Mucosa of stomach (tissue), 1 donor: ENCODE measurements around the gene MTX1.

Experiments used
- H3K27me3 ChIP-seq: one replicate; pipeline ENCODE4 v1.7.0; 2013; ENCODE audit warnings: mild to moderate bottlenecking, low read length; ENCODE audit not compliant: control insufficient read depth, insufficient read depth
- H3K36me3 ChIP-seq: one replicate; pipeline ENCODE4 v1.7.0; 2013; ENCODE audit warnings: low read length; ENCODE audit not compliant: control insufficient read depth, insufficient read depth
- H3K4me1 ChIP-seq: one replicate; pipeline ENCODE4 v1.7.0; 2013; ENCODE audit warnings: mild to moderate bottlenecking, low read length; ENCODE audit not compliant: control insufficient read depth, insufficient read depth
- H3K4me3 ChIP-seq: one replicate; pipeline ENCODE4 v1.7.0; 2013; ENCODE audit warnings: low read length
- H3K9ac ChIP-seq: one replicate; pipeline ENCODE4 v1.7.0; 2013; ENCODE audit warnings: mild to moderate bottlenecking, low read length, moderate library complexity
- H3K9me3 ChIP-seq: one replicate; pipeline ENCODE4 v1.7.0; 2013; ENCODE audit warnings: mild to moderate bottlenecking, low read length, moderate library complexity; ENCODE audit not compliant: control insufficient read depth
- donor health status: Pancreatic carcinoma.

MTX1 gene

DNA sequence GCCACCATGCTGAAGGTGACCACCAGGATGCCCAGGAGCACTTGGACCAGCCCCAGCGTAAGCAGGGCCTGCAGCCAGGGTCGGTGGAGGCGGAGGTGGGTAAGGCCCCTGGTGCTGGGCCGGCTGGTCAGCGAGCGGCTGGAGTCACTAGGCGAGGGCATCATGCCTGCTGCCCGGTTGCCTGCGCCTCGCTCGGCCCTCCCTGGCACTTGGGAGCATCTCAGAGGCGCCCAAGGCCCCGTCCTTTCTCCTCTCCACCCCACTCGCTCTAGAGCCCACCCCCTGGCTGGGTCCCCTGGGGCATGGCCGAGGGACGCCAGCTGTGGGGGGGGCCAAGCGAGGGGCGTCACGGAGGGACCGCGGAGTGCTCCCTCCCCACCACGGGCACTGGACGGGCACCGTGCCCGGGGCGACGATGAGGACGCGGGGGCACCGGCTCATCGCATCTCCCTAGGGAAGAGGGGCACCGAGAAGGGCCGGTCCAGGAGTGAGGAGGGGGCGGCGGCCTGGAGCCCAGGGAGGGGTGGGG is 46.3 kb downstream of the MTX1 start:
- H3K4me3 ChIP-seq = peak overlapping the region; percentile 75
- no peaks in the 10 kb centered on the region for H3K9me3 ChIP-seq
- H3K27me3 ChIP-seq = no peaks in the 10 kb centered on the region
- peaks cover 5% of the 10 kb centered on the region for H3K36me3 ChIP-seq
- peak overlapping the region; percentile 88 for H3K9ac ChIP-seq
- H3K4me1 ChIP-seq = peaks cover 29% of the 10 kb centered on the region

DNA sequence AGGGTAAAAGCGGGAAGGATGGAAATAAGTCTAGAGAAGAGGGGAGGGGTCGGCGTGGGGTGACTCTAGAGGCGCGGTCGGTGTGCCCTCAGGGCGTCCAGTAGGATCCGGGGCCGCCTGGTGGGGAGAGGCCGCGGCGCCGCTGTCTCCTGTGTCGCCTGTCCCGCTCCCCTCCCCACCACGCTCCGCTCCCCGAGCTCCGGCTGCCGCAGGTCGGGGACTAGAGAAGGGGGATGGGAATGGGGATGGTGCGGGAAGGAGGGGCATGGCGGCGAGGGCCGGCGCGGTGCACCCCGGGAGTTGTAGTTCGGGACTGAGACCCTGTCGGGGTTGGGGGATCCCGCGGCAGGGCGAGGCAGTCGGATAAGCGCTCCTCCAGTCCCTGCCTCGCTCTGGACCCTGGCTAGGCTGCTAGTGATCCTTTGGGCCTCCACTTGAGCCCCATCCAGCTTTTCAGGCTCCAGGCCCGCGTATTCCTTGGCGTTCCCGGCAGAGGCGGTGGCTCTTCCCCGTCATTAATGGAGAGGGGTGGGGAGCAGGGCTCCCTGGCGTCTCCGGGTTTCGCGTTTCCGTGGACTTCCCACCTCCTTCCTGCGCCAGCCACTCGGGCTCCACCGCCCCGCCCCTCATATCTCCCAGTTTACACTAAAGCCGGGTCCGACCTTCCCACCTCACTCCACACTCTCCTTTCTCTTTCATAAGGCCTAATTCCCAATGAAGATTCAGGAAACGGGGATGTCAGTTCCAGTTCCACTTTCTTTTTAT is 46.9 kb downstream of the MTX1 start, which contains the start of gene ENTREP3:
ENTREP3 (minus strand) TSS at position 241 of the 765 bp plus-strand sequence. CDS start 606 bp downstream, outside the sequence.
- peak within 1 kb of the TSS; percentile 88 for H3K9ac ChIP-seq
- H3K4me3 ChIP-seq = peak within 1 kb of the TSS; percentile 75
- peaks cover 5% of the 10 kb centered on the region for H3K36me3 ChIP-seq
- no peaks in the 10 kb centered on the region for H3K9me3 ChIP-seq
- peaks cover 28% of the 10 kb centered on the region for H3K4me1 ChIP-seq
- H3K27me3 ChIP-seq = no peaks in the 10 kb centered on the region

DNA sequence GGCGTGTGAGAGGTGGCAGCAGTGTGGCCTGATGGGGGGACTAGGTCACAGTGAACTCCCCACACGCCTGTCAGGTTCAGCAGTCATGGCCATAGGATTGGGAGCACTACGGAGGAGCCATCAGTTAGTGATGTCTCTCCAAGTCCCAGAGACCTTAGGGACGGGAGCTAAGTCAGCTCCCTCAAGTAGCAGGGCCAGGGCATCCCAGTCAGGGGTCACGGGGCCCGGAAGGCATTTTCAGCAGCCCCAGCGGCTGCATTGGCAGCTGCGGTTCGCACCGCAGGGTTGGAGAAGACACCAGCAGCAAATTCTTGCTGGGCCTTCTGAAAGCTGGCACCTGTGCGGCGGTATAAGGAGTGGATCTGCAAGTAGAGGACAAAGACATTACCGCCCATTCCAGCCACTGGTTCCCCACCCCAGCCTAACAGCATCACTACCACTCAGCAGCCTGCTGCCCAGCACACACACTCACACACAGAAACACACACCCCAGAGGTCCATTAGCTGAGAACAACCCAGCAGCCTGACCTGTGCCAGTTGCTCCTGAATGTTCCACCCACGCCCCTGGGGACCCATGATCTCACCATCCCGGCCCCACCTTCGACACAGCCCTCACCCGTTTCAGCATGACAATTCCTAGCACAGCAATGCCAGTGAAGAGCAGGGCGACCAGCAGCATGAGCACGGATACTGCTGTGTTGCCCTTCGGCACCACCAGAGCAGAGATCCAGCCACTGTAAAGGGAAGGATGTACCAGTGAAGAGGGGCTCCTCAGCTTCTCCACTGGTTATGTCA is 47.8 kb downstream of the MTX1 start:
- H3K4me3 ChIP-seq = peak overlapping the region; percentile 75
- H3K9me3 ChIP-seq = no peaks in the 10 kb centered on the region
- H3K27me3 ChIP-seq = no peaks in the 10 kb centered on the region
- peaks cover 26% of the 10 kb centered on the region for H3K4me1 ChIP-seq
- peak overlapping the region; percentile 88 for H3K9ac ChIP-seq
- peaks cover 5% of the 10 kb centered on the region for H3K36me3 ChIP-seq

DNA sequence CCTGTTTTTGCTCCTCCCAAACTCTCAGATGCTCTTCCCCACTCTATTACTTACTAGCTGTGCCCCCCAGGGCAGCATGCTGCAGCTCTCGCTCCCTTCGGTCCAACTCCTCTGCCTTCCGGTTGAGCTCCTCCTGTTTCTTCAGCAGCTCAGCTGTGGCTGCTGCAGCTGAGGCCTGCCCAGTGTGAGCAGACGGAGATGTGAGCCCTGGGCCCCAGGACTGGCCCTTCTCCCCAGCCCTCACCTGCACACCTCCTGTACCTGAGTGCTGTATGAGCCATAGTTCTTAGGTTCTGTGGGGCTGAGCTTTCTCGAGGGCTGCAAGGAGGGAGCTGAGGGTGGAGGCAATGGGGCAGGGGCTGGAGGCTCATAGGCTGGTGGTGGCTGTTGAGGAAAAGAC is 51.8 kb downstream of the MTX1 start:
- Histone ChIP-seq H3K9ac (no peak overlapping the region), H3K4me3 (no peak overlapping the region), H3K36me3 (peaks cover 9% of the 10 kb centered on the region), H3K27me3 (no peaks in the 10 kb centered on the region), H3K4me1 (peaks cover 24% of the 10 kb centered on the region), H3K9me3 (no peaks in the 10 kb centered on the region)

DNA sequence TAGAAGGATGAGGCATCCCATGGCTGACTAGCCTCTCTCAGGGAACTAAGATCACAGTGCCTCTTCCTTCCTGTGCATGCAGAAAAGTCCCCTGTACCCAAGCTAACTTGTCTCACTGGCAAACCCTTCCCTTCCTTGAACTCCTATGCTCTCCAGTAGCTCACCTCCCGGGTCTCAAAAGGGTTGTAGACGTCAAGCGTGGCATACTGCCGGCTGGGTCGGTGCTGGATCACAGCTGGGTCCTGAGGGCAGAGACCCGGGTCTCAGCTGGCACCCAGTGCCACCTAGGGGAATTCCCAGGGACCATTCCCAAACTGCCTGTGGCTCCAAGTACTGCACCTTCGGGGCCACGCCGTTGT is 53.0 kb downstream of the MTX1 start:
- peak overlapping the region; percentile 78 for H3K9ac ChIP-seq

DNA sequence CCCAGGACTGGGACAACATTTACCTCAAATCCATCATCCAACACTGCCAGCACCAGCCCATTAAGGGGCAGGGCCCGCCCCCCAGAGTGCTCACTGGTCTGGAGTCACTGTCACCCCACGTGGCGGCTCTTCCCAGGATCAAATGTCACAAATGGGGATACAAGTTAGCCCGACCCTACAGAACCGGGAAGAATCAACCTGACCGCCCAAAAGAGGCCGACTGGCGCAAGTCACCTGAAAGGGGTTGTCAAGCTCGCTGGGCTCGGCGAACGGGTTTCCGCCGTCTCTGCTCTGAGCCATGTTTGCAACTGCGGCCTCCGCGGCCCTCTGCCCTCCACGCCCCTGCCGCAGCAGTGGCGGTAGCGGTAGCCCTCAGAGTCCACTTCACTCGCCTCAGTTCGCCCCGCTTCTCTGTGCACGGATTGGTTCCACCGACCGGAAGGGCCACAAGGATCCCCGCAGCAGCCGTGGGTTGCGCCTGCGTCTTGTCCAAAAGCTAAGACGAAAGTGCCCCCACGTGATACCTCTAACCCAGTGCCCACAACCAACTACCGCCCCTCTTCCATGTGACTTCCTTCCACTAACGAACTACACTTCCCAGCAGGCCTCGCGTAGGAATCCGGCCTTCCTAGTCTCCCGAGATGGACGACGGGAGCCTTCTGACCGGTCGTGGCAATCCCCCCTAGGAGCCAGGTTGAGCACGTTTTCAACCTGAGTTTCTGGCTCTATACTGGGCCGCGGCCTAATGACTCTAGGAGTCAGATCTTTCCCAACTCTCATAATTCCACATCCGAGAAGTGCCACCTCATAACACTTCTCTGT is 53.6 kb downstream of the MTX1 start, which contains the start of gene SCAMP3:
SCAMP3 (minus strand) TSS at position 509 of the 822 bp plus-strand sequence; CDS start at position 300, 209 bp downstream.
- H3K9me3 ChIP-seq = no peaks in the 10 kb centered on the region
- H3K4me1 ChIP-seq = peaks cover 16% of the 10 kb centered on the region
- peaks cover 15% of the 10 kb centered on the region for H3K36me3 ChIP-seq
- H3K4me3 ChIP-seq = peak within 1 kb of the TSS; percentile 85
- H3K27me3 ChIP-seq = no peaks in the 10 kb centered on the region
- peak within 1 kb of the TSS; percentile 78 for H3K9ac ChIP-seq

More for the DNA sequence above, 53.0 kb downstream of the MTX1 start:
- peak overlapping the region; percentile 85 for H3K4me3 ChIP-seq
- no peaks in the 10 kb centered on the region for H3K27me3 ChIP-seq
- peaks cover 17% of the 10 kb centered on the region for H3K36me3 ChIP-seq
- H3K4me1 ChIP-seq = peaks cover 16% of the 10 kb centered on the region
- H3K9me3 ChIP-seq = no peaks in the 10 kb centered on the region

DNA sequence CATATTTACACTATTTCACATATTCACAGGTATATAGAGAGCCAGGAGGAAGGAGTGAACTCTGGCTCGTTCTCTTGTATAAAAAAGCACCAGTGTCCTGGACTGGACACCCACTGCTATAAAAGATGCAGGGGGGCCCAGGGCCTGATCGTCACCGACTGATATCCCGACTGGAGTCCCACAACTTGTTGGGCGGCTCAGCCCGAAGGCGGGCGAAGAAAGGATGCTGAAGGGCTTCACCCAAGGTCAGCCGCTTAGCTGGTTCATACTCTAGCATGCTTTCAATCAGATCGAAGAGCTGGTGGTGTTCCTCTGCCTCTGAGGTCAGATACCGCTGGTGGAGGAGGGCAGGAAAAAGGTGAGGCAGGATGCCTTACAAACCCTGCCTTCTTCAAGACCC is 54.6 kb downstream of the MTX1 start:
- Histone ChIP-seq H3K27me3 (no peaks in the 10 kb centered on the region), H3K4me1 (peaks cover 16% of the 10 kb centered on the region), H3K36me3 (peaks cover 12% of the 10 kb centered on the region), H3K4me3 (no peak overlapping the region), H3K9ac (peak overlapping the region; percentile 78), H3K9me3 (no peaks in the 10 kb centered on the region)
